ENCODE measurements around the gene KRTAP5-11.

- TF ChIP-seq POLR2AphosphoS5 (IDR thresholded peaks at IDR 0.05; ENCODE audit: insufficient read depth in 1 of 2, low read depth in 1 of 2) (no peak), CTCF (IDR thresholded peaks at IDR 0.05) (no peak), POLR2A (IDR thresholded peaks at IDR 0.05) (no peak)
These were observed 37.2 kb downstream of the KRTAP5-11 start for GRCh38 chr11:71545405-71545966.
